IMR-90 (cell line): ENCODE results near the gene GXYLT2. TPM values are rescaled to one million over a fixed set of nuclear protein-coding genes. Genes with fewer than 3 reads are reported as not detected.
A peak's percentile ranks its signal among the peaks of the same experiment; 100 is the strongest.

Experiments used
- ATAC-seq: fragments of 200-7000 bp; cut with Tn5 transposase; 2 replicates; pipeline ENCODE4 v1.9.1; 2020; ENCODE audit warnings: low read depth, mild to moderate bottlenecking, moderate library complexity
- BruUV-seq: library from RNA; stranded (reverse); fragments of 400-500 nt; replicated peaks from 2 replicates; lab custom pipeline; 2021; lab: Mats Ljungman, UMichigan
- CTCF ChIA-PET: fragments of 300-600 bp; formaldehyde crosslinking; extraction: SDS; loops from one replicate; lab custom pipeline; 2021; ENCODE audit warnings: antibody characterized with exemption; lab: Yijun Ruan, JAX
- POLR2A ChIA-PET: fragments of 300-600 bp; sonication (Branson Sonifier 250); formaldehyde crosslinking; loops from one replicate; lab custom pipeline; 2022; ENCODE audit warnings: antibody characterized with exemption; ENCODE audit not compliant: unreplicated experiment; lab: Charles Lee
- DNase-seq: peaks from one replicate; pipeline ENCODE4 v3.0.0; 2013
- H2AFZ ChIP-seq: replicated peaks from 2 replicates; pipeline ENCODE3; 2013; ENCODE audit warnings: low read length, mild to moderate bottlenecking; ENCODE audit not compliant: poor library complexity
- H2AK5ac ChIP-seq: 2 replicates; pipeline ENCODE4 v1.6.1; 2013; ENCODE audit warnings: low read depth, low read length, inconsistent platforms
- H2AK9ac ChIP-seq: replicated peaks from 2 replicates; pipeline ENCODE3; 2013; ENCODE audit warnings: mild to moderate bottlenecking, low read depth, low read length, moderate library complexity; ENCODE audit not compliant: poor library complexity
- H2BK120ac ChIP-seq: 2 replicates; pipeline ENCODE4 v1.6.1; 2013; ENCODE audit warnings: low read depth, low read length, inconsistent platforms
- H2BK15ac ChIP-seq: 3 replicates; pipeline ENCODE4 v1.6.1; 2013; ENCODE audit warnings: low read depth, low read length, inconsistent platforms
- H2BK20ac ChIP-seq: 2 replicates; pipeline ENCODE4 v1.6.1; 2013; ENCODE audit warnings: low read depth, mild to moderate bottlenecking, inconsistent platforms, low read length, moderate library complexity
- H2BK5ac ChIP-seq: 2 replicates; pipeline ENCODE4 v1.6.1; 2013; ENCODE audit warnings: mild to moderate bottlenecking, low read depth, low read length, inconsistent platforms; ENCODE audit not compliant: poor library complexity, severe bottlenecking
- H3K14ac ChIP-seq: replicated peaks from 2 replicates; pipeline ENCODE4 v1.6.1; 2013; ENCODE audit warnings: low read depth, low read length, inconsistent platforms
- H3K18ac ChIP-seq: 2 replicates; pipeline ENCODE4 v1.6.1; 2013; ENCODE audit warnings: low read depth, low read length, control low read depth
- H3K23ac ChIP-seq: 2 replicates; pipeline ENCODE4 v1.6.1; 2013; ENCODE audit warnings: low read depth, low read length, inconsistent platforms
- H3K27ac ChIP-seq: 2 replicates; pipeline ENCODE4 v1.5.1; 2013; ENCODE audit warnings: mild to moderate bottlenecking, control low read depth, low read length; ENCODE audit not compliant: insufficient read depth
- H3K27me3 ChIP-seq: 2 replicates; pipeline ENCODE4 v1.6.1; 2013; ENCODE audit warnings: low read length; ENCODE audit not compliant: control insufficient read depth, insufficient read depth
- H3K36me3 ChIP-seq: 2 replicates; pipeline ENCODE4 v1.6.1; 2013; ENCODE audit warnings: low read length, mixed read lengths; ENCODE audit not compliant: control insufficient read depth, insufficient read depth
- H3K4ac ChIP-seq: 2 replicates; pipeline ENCODE4 v1.6.1; 2013; ENCODE audit warnings: low read depth, low read length, inconsistent platforms
- H3K4me1 ChIP-seq: 2 replicates; pipeline ENCODE4 v1.6.1; 2013; ENCODE audit warnings: low read length, mixed read lengths; ENCODE audit not compliant: control insufficient read depth, insufficient read depth
- H3K4me2 ChIP-seq: 2 replicates; pipeline ENCODE4 v1.6.1; 2013; ENCODE audit warnings: low read depth, mild to moderate bottlenecking, control low read depth, low read length, moderate library complexity
- H3K4me3 ChIP-seq: 2 replicates; pipeline ENCODE4 v1.5.1; 2013; ENCODE audit warnings: low read depth, mild to moderate bottlenecking, control low read depth, low read length, moderate library complexity; ENCODE audit not compliant: insufficient read depth
- H3K56ac ChIP-seq: 2 replicates; pipeline ENCODE4 v1.6.1; 2013; ENCODE audit warnings: low read length, inconsistent platforms; ENCODE audit not compliant: insufficient read depth; ENCODE audit errors: extremely low read depth
- H3K79me1 ChIP-seq, 2 experiments: 2 replicates each; pipeline ENCODE4 v1.6.1; 2013; ENCODE audit warnings: low read length in 2 of 2, inconsistent platforms in 1 of 2, low read depth in 1 of 2
- H3K9ac ChIP-seq: 2 replicates; pipeline ENCODE4 v1.6.1; 2013; ENCODE audit warnings: low read depth, low read length, control low read depth
- H3K9me1 ChIP-seq: 2 replicates; pipeline ENCODE4 v1.6.1; 2013; ENCODE audit warnings: low read length, inconsistent platforms; ENCODE audit not compliant: insufficient read depth
- H3K9me3 ChIP-seq: 2 replicates; pipeline ENCODE4 v1.6.1; 2013; ENCODE audit warnings: low read length; ENCODE audit not compliant: control insufficient read depth, insufficient read depth
- H4K20me1 ChIP-seq: 2 replicates; pipeline ENCODE4 v1.6.1; 2013; ENCODE audit warnings: low read length, inconsistent platforms; ENCODE audit not compliant: insufficient read depth
- H4K5ac ChIP-seq: 2 replicates; pipeline ENCODE4 v1.6.1; 2013; ENCODE audit warnings: mild to moderate bottlenecking, low read depth, low read length, control low read depth
- H4K8ac ChIP-seq, 2 experiments: 2 replicates each; pipeline ENCODE4 v1.6.1; 2013; ENCODE audit warnings: low read depth in 2 of 2, low read length in 2 of 2, control low read depth in 1 of 2, inconsistent platforms in 1 of 2
- H4K91ac ChIP-seq: 2 replicates; pipeline ENCODE4 v1.6.1; 2013; ENCODE audit warnings: low read depth, low read length, inconsistent platforms; ENCODE audit not compliant: insufficient read depth
- ELK1 ChIP-seq: fragments of 150-350 bp; IDR thresholded peaks from 2 replicates; pipeline ENCODE4 v1.6.1; 2016; ENCODE audit warnings: low read depth, mild to moderate bottlenecking, low read length, moderate library complexity, borderline replicate concordance
- MAFK ChIP-seq: IDR thresholded peaks from 2 replicates; pipeline ENCODE4 v1.6.1; 2012; ENCODE audit warnings: low read depth, low read length, improper control_type of control experiment
- NFE2L2 ChIP-seq: fragments of 150-350 bp; IDR thresholded peaks from 2 replicates; pipeline ENCODE4 v1.6.1; 2016; ENCODE audit warnings: low read depth, mild to moderate bottlenecking, low read length
- POLR2A ChIP-seq: IDR thresholded peaks from 2 replicates; pipeline ENCODE4 v1.6.1; 2012; ENCODE audit warnings: mild to moderate bottlenecking, low read depth, low read length
- RCOR1 ChIP-seq: IDR thresholded peaks from 2 replicates; pipeline ENCODE4 v1.6.1; 2012; ENCODE audit warnings: mild to moderate bottlenecking, low read length, improper control_type of control experiment; ENCODE audit not compliant: insufficient replicate concordance
- dilution Hi-C: fragments of 300-500 bp; cut with HindIII; formaldehyde crosslinking; loops from one replicate; pipeline ENCODE4 v1.14.3; 2018; ENCODE audit warnings: low sequenced_read_pairs; ENCODE audit not compliant: unreplicated experiment
- in situ Hi-C: fragments of 300-500 bp; cut with MboI; formaldehyde crosslinking; loops from 3 replicates; pipeline ENCODE4 v1.14.3; 2019; ENCODE audit warnings: low sequenced_read_pairs, inconsistent platforms, mixed read lengths
- intact Hi-C: fragments of 100-400 bp; cut with micrococcal nuclease; formaldehyde crosslinking; loops from 2 replicates; pipeline ENCODE4 v1.10.0; 2022
- polyA plus RNA-seq, 3 experiments: library from polyadenylated mRNA; depleted of rRNA; stranded (reverse); fragments of >200 nt; gene quantifications; 2 replicates each; pipeline ENCODE4 v1.2.3, GENCODE V29; 2012; ENCODE audit warnings: low replicate concordance in 1 of 3
- total RNA-seq: library from RNA; depleted of rRNA; stranded (reverse); fragments of >200 nt; gene quantifications from 2 replicates; pipeline ENCODE4 v1.2.3, GENCODE V29; 2012

The GXYLT2 gene
- total and polyA plus RNA-seq, 2 of the 4 experiments (the other 2 are of a cell fraction) = 5.7 to 11.1 TPM

DNA sequence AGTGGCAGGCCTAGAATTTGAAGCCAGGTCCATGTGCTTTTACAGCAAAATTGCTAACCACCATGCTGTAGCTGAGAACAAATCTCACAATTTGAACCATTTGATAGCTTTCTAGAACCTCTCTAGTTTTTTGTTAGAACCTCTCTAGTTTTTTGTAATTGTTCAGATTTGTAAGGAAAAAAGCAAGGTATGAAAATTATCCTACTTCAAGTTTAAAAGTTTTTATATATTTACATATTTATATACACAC is 9.8 kb downstream of the GXYLT2 start:
- ChIA-PET CTCF (interaction anchor here (1.3 kb wide), 1 partner anchor 14 kb away, joined by 3 read pairs; no protein-coding TSS in a partner anchor), POLR2A (no interaction called here)
- H3K18ac ChIP-seq = 0 out of 2 replicates have a peak overlapping the region, but pooled peaks have one; percentile 0
- no peaks in the 10 kb centered on the region for H4K20me1 ChIP-seq
- no peak overlapping the region for H2AK9ac ChIP-seq
- no TSS peak for BruUV-seq
- no peak overlapping the region for H4K8ac ChIP-seq
- intact Hi-C loops = no loop called here
- DNase-seq = no peak
- no peaks in the 10 kb centered on the region for H3K9me3 ChIP-seq
- no peak overlapping the region for H2BK20ac ChIP-seq
- H2AK5ac ChIP-seq = no peak overlapping the region
- H3K23ac ChIP-seq = no peak overlapping the region
- H4K5ac ChIP-seq = no peak overlapping the region
- no peaks in the 10 kb centered on the region for H3K27me3 ChIP-seq
- H3K36me3 ChIP-seq = peaks cover 1% of the 10 kb centered on the region; the same call in 1 of the 2 replicates
- no peak overlapping the region for H3K4ac ChIP-seq
- in situ Hi-C loops = no loop called here
- dilution Hi-C loops = no loop called here
- H2BK5ac ChIP-seq = no peak overlapping the region
- no peak for ATAC-seq
- H3K4me1 ChIP-seq = peaks cover 6% of the 10 kb centered on the region
- no peak overlapping the region for H3K4me2 ChIP-seq
- no peak overlapping the region for H3K27ac ChIP-seq
- no peak overlapping the region for H4K91ac ChIP-seq
- no peak overlapping the region for H3K14ac ChIP-seq
- no peak overlapping the region for H2BK120ac ChIP-seq
- no peak for TF ChIP-seq NFE2L2
- no peak for TF ChIP-seq ELK1
- no peak for TF ChIP-seq MAFK
- no peak for TF ChIP-seq POLR2A
- no peak for TF ChIP-seq RCOR1
- no peak overlapping the region for H3K9ac ChIP-seq
- no peak overlapping the region for H3K56ac ChIP-seq
- H2BK15ac ChIP-seq = no peak overlapping the region
- peaks cover 0 to 15% of the 10 kb centered on the region in 2 experiments; a peak in 3 of 4 replicates for H3K79me1 ChIP-seq
- H3K9me1 ChIP-seq = no peaks in the 10 kb centered on the region
- H3K4me3 ChIP-seq = no peak overlapping the region
- no peak overlapping the region for H2AFZ ChIP-seq
